Thoracic aorta (tissue), 2 donors: Measurements from ENCODE around the gene PLA2G1B. TPM values are rescaled to one million over a fixed set of nuclear protein-coding genes. Genes with fewer than 3 reads are reported as not detected.

Experiments
- ATAC-seq: fragments of 150-250 bp; one replicate; pipeline ENCODE4 v1.8.0; 2017; ENCODE audit warnings: low read depth; ENCODE audit not compliant: insufficient number of reproducible peaks, low FRiP score
- DNase-seq: peaks from one replicate; pipeline ENCODE4 v3.0.0-alpha.2; 2020; ENCODE audit warnings: low spot score
- H3K27ac ChIP-seq, 2 donors: fragments of 200-600 bp; sonication (generic); 1 replicate in 1 of 2; 2 replicates in 1 of 2; pipeline ENCODE4 v1.5.1; 2016; ENCODE audit warnings: mild to moderate bottlenecking in 2 of 2, moderate library complexity in 2 of 2
- H3K27me3 ChIP-seq: fragments of 200-600 bp; sonication (generic); replicated peaks from 2 replicates; pipeline ENCODE4 v1.6.0; 2016; ENCODE audit warnings: mild to moderate bottlenecking; ENCODE audit not compliant: insufficient read depth
- H3K36me3 ChIP-seq: fragments of 200-600 bp; sonication (generic); one replicate; pipeline ENCODE4 v1.5.1; 2016
- H3K4me1 ChIP-seq, 2 donors: fragments of 200-600 bp; sonication (generic); 1 replicate in 1 of 2; 2 replicates in 1 of 2; pipeline versions ENCODE4 v1.5.1 to v1.6.0; 2016; ENCODE audit warnings: low read depth in 2 of 2, mild to moderate bottlenecking in 1 of 2; ENCODE audit not compliant: control insufficient read depth in 1 of 2
- H3K4me3 ChIP-seq: fragments of 200-600 bp; sonication (generic); 2 replicates; pipeline ENCODE4 v1.5.1; 2016; ENCODE audit warnings: mild to moderate bottlenecking
- H3K9me3 ChIP-seq: fragments of 200-600 bp; sonication (generic); 2 replicates; pipeline ENCODE4 v1.5.1; 2016
- total RNA-seq, 2 donors: library from RNA; depleted of rRNA; stranded (reverse); fragments of >200 nt; gene quantifications; one replicate each; pipeline versions ENCODE4 v1.1.0 to v1.2.3, GENCODE V29; 2016
- TF ChIP-seq, protein P1 (sequence below): fragments of 200-600 bp; sonication (generic); IDR thresholded peaks from one replicate; pipeline ENCODE4 v1.5.1; 2019; ENCODE audit warnings: antibody characterized with exemption

PLA2G1B gene
- total RNA-seq, 2 donors from 2014 or later, result not detected

DNA sequence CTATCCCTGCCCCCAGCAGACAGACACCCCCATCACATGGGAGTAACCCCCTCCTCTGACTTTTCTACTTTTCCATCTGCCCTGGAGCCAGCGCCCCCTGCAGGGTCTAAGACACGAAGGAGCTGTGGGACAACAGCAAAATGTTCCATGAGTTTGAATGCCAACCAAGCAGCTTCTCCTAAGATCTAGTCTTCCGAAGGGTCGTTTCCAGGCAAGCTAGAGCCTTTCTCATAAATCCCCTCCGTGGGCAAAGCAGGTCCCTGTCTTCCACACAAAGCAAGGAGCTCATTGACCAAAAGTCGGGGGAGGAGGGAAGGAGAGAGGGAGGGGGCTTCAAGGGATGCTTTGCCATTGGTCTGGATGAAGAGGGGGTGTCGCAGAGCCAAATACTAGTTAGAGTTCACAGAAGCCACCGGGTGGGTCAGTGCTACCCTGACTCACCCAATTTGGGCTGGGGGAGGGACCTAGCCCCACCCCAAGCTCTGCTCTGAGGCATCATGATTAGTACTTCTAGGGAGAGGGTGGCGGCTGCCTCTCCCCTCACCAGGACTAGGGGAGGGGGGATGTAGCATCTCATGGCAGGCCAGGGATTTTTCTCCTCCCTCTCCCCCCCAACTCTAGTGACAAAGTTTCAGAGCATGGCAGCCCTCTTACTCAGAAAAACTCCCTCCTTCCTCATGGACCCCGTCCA is 39.8 kb upstream of the PLA2G1B start:
- no peaks in the 10 kb centered on the region for H3K9me3 ChIP-seq
- H3K36me3 ChIP-seq, result no peaks in the 10 kb centered on the region
- ATAC-seq (no peak), DNase-seq (no peak)
- TF ChIP-seq, protein P1, sequence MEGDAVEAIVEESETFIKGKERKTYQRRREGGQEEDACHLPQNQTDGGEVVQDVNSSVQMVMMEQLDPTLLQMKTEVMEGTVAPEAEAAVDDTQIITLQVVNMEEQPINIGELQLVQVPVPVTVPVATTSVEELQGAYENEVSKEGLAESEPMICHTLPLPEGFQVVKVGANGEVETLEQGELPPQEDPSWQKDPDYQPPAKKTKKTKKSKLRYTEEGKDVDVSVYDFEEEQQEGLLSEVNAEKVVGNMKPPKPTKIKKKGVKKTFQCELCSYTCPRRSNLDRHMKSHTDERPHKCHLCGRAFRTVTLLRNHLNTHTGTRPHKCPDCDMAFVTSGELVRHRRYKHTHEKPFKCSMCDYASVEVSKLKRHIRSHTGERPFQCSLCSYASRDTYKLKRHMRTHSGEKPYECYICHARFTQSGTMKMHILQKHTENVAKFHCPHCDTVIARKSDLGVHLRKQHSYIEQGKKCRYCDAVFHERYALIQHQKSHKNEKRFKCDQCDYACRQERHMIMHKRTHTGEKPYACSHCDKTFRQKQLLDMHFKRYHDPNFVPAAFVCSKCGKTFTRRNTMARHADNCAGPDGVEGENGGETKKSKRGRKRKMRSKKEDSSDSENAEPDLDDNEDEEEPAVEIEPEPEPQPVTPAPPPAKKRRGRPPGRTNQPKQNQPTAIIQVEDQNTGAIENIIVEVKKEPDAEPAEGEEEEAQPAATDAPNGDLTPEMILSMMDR, result no peak
- H3K4me3 ChIP-seq, result peak overlapping the region; percentile 63
- H3K27ac ChIP-seq, result no peak overlapping the region
- peaks cover 5 to 19% of the 10 kb centered on the region in 2 donors for H3K4me1 ChIP-seq
- H3K27me3 ChIP-seq, result no peaks in the 10 kb centered on the region

DNA sequence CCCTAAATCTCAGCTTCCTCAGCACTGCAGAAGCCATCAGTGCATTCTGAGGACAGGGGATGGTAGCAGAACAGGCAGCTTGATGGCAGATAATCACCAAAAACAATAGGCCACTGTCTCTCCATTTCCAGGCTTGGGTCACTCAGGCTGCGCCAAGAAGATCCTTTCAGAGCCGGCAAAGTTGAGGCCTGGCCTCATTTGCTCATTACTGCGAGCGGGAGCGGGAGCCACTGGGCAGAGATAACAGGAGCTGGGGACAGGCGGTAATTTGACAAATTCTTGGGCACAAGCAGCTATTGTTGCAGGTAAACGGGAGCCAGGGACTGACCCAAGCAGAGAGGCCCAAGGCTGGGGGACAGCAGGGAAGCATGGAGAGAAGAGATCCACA is 39.3 kb upstream of the PLA2G1B start:
- Histone ChIP-seq H3K36me3 (no peaks in the 10 kb centered on the region), H3K4me3 (no peak overlapping the region), H3K27ac (no peak overlapping the region), H3K4me1 (peaks cover 5 to 20% of the 10 kb centered on the region in 2 donors), H3K9me3 (no peaks in the 10 kb centered on the region), H3K27me3 (no peaks in the 10 kb centered on the region)
- ATAC-seq, result no peak
- no peak for DNase-seq
- TF ChIP-seq, protein P1, result no peak

DNA sequence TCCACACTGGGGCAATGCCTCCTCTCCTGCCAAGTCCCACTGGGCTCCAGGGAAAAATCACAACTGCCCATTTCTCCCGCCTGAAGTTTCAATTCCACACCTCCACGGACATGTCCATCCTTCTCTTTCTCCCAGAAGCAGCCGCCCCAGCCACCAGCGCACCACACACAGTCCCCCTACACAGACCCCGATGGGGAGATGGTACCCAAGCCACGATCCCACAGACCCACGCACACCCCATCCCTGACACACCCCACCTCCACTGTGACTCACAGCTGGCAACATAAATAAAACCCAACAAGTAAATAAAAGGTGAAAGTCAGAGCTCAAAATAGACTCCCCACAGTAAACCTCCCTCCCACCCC is 38.7 kb upstream of the PLA2G1B start:
- Histone ChIP-seq H3K4me1 (peaks cover 5 to 24% of the 10 kb centered on the region in 2 donors), H3K4me3 (no peak overlapping the region), H3K9me3 (no peaks in the 10 kb centered on the region), H3K36me3 (no peaks in the 10 kb centered on the region), H3K27me3 (no peaks in the 10 kb centered on the region), H3K27ac (no peak overlapping the region)
- no peak for ATAC-seq
- no peak for DNase-seq
- TF ChIP-seq, protein P1, result no peak

DNA sequence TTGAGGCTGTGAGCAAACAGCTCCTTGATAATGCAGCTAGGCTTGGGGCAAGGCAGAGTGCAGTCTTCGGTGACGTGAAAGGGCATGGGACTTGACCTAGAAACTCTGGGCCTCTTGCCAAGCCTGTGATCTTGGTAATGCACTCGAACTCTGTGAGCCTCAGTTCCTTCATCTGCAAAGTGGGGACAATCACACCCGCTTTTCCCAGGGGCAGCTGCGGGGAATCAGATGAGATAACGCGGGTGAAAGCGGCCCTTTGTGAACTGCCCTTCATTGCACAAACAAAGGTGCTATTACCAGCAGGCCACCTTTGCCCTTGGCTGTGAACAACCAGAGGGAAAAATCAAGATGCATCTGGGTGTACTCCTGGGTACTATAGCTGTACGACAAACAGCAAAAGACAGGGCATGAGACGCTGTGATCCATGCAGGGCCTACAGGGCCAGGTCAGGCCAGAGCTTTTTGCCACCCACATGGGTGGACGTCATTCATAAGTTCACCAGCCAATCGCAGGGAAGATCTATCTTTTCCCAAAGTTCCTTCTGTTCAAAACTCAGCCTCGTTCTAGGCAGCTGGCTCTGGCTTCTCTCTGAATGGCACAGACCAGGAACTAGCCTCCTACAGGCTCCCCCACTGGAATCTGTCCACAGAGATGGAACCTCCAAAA is 38.2 kb upstream of the PLA2G1B start:
- ATAC-seq, result no peak
- H3K27ac ChIP-seq, result no peak overlapping the region
- TF ChIP-seq, protein P1, result no peak

DNA sequence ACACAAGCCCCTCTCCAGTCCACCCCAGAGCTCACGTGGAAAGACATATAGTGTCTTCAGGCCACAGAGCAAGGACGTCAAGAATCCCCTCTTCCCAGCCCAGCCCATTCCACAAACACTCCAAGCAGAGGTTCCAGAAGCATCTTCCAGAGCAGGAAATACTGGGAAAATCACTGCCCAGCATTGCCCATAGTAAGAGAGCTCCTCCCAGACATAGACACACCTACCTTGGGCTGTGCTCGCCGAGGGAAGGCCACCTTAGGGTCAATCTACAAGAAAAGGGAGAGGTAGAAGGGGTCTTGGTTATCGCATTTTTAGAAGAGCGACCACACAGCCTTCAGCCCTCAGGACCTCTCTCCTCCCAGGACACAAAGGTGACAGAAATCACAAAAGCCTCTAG is 36.9 kb upstream of the PLA2G1B start:
- no peaks in the 10 kb centered on the region for H3K9me3 ChIP-seq
- no peak overlapping the region for H3K27ac ChIP-seq
- no peak for ATAC-seq
- peaks cover 4% of the 10 kb centered on the region for H3K27me3 ChIP-seq
- no peak for DNase-seq
- TF ChIP-seq, protein P1, result no peak
- H3K4me1 ChIP-seq, result peaks cover 5 to 18% of the 10 kb centered on the region in 2 donors
- no peak overlapping the region for H3K4me3 ChIP-seq
- no peaks in the 10 kb centered on the region for H3K36me3 ChIP-seq

More for the DNA sequence above, 38.2 kb upstream of the PLA2G1B start:
- no peak for DNase-seq
- no peak overlapping the region for H3K4me3 ChIP-seq
- no peaks in the 10 kb centered on the region for H3K9me3 ChIP-seq
- H3K4me1 ChIP-seq, result peaks cover 5 to 24% of the 10 kb centered on the region in 2 donors
- peaks cover 2% of the 10 kb centered on the region for H3K27me3 ChIP-seq
- no peaks in the 10 kb centered on the region for H3K36me3 ChIP-seq
